Osteoblast (primary cell): ENCODE measurements around the gene LMAN2. TPM values are rescaled to one million over a fixed set of nuclear protein-coding genes. Genes with fewer than 3 reads are reported as not detected.
A peak's percentile ranks its signal among the peaks of the same experiment; 100 is the strongest.

Experiments
- DNase-seq: peaks from one replicate; pipeline ENCODE4 v3.0.0; 2011; ENCODE audit warnings: low spot score, mixed read lengths; ENCODE audit not compliant: insufficient read length; ENCODE audit errors: missing footprints
- H2AFZ ChIP-seq: 2 replicates; pipeline ENCODE4 v1.6.0; 2011; ENCODE audit warnings: mild to moderate bottlenecking, low read length
- H3K27ac ChIP-seq: 2 replicates; pipeline ENCODE4 v1.5.1; 2011; ENCODE audit warnings: mild to moderate bottlenecking, low read depth, low read length, moderate library complexity
- H3K27me3 ChIP-seq: 2 replicates; pipeline ENCODE4 v1.6.0; 2012; ENCODE audit warnings: mild to moderate bottlenecking, control low read depth, inconsistent platforms, low read length, moderate library complexity; ENCODE audit not compliant: insufficient read depth
- H3K36me3 ChIP-seq: 2 replicates; pipeline ENCODE4 v1.5.1; 2011; ENCODE audit warnings: mild to moderate bottlenecking, low read length, control low read depth, moderate library complexity; ENCODE audit not compliant: insufficient read depth
- H3K4me1 ChIP-seq: 2 replicates; pipeline ENCODE4 v1.5.1; 2011; ENCODE audit warnings: mild to moderate bottlenecking, low read length, control low read depth, moderate library complexity; ENCODE audit not compliant: insufficient read depth
- H3K4me2 ChIP-seq: 2 replicates; pipeline ENCODE4 v1.6.0; 2011; ENCODE audit warnings: mild to moderate bottlenecking, low read length; ENCODE audit not compliant: insufficient read depth
- H3K4me3 ChIP-seq: fragments of 200-600 bp; sonication (generic); 3 replicates; pipeline ENCODE4 v1.5.1; 2012; ENCODE audit warnings: mild to moderate bottlenecking, low read length, inconsistent platforms; ENCODE audit not compliant: insufficient read depth
- H3K79me2 ChIP-seq: 2 replicates; pipeline ENCODE4 v1.6.0; 2012; ENCODE audit warnings: mild to moderate bottlenecking, low read length, control low read depth, inconsistent platforms; ENCODE audit not compliant: insufficient read depth
- H3K9me3 ChIP-seq: 2 replicates; pipeline ENCODE4 v1.5.1; 2011; ENCODE audit warnings: low read depth, low read length, control low read depth
- H4K20me1 ChIP-seq: 2 replicates; pipeline ENCODE4 v1.6.0; 2012; ENCODE audit warnings: mild to moderate bottlenecking, low read length, control low read depth; ENCODE audit not compliant: insufficient read depth
- CTCF ChIP-seq: IDR thresholded peaks from 2 replicates; pipeline ENCODE4 v1.5.1; 2011; ENCODE audit warnings: mild to moderate bottlenecking, low read depth, low read length, moderate library complexity; ENCODE audit errors: extremely low read depth
- total RNA-seq: library from RNA; depleted of rRNA; stranded (reverse); fragments of >200 nt; gene quantifications from 2 replicates; pipeline ENCODE4 v1.2.3, GENCODE V29; 2012

Gene LMAN2
- total RNA-seq, 1 donor: 356 TPM

GRCh38 chr5:177349762-177350161, 1.7 kb downstream of the LMAN2 start:
- peaks cover 62% of the 10 kb centered on the region for H3K79me2 ChIP-seq
- peaks cover 10% of the 10 kb centered on the region for H4K20me1 ChIP-seq
- H3K4me1 ChIP-seq: peaks cover 15% of the 10 kb centered on the region
- no peak overlapping the region for H3K27ac ChIP-seq
- TF ChIP-seq CTCF: no peak
- H3K36me3 ChIP-seq: peaks cover 6% of the 10 kb centered on the region
- H3K27me3 ChIP-seq: no peaks in the 10 kb centered on the region
- no peaks in the 10 kb centered on the region for H3K9me3 ChIP-seq
- peak overlapping the region; percentile 86 for H3K4me2 ChIP-seq
- no peak overlapping the region for H3K4me3 ChIP-seq
- DNase-seq: peak; percentile 39
- H2AFZ ChIP-seq: no peak overlapping the region

GRCh38 chr5:177349362-177349647, 2.2 kb downstream of the LMAN2 start:
- no peak overlapping the region for H3K4me2 ChIP-seq
- no peak overlapping the region for H3K4me3 ChIP-seq
- no peak for TF ChIP-seq CTCF
- no peak overlapping the region for H2AFZ ChIP-seq
- no peaks in the 10 kb centered on the region for H3K27me3 ChIP-seq
- peaks cover 6% of the 10 kb centered on the region for H3K36me3 ChIP-seq
- H4K20me1 ChIP-seq: peaks cover 10% of the 10 kb centered on the region
- DNase-seq: no peak
- peaks cover 65% of the 10 kb centered on the region for H3K79me2 ChIP-seq
- no peak overlapping the region for H3K27ac ChIP-seq
- H3K9me3 ChIP-seq: no peaks in the 10 kb centered on the region
- H3K4me1 ChIP-seq: peaks cover 15% of the 10 kb centered on the region

- no peak overlapping the region for H3K4me2 ChIP-seq
- no peak overlapping the region for H3K27ac ChIP-seq
- H3K4me1 ChIP-seq: peaks cover 15% of the 10 kb centered on the region
- no peak for DNase-seq
- H4K20me1 ChIP-seq: peaks cover 10% of the 10 kb centered on the region
- H3K36me3 ChIP-seq: peaks cover 14% of the 10 kb centered on the region
- no peak for TF ChIP-seq CTCF
- H2AFZ ChIP-seq: no peak overlapping the region
- no peaks in the 10 kb centered on the region for H3K9me3 ChIP-seq
- no peaks in the 10 kb centered on the region for H3K27me3 ChIP-seq
- peaks cover 77% of the 10 kb centered on the region for H3K79me2 ChIP-seq
- no peak overlapping the region for H3K4me3 ChIP-seq
Measured at GRCh38 chr5:177347699-177348098, 3.8 kb downstream of the LMAN2 start.

- Histone ChIP-seq H3K4me2 (no peak overlapping the region), H3K27ac (no peak overlapping the region), H4K20me1 (peaks cover 10% of the 10 kb centered on the region), H3K9me3 (no peaks in the 10 kb centered on the region), H3K27me3 (no peaks in the 10 kb centered on the region), H3K4me3 (no peak overlapping the region), H3K79me2 (peaks cover 83% of the 10 kb centered on the region), H3K4me1 (peaks cover 13% of the 10 kb centered on the region), H2AFZ (no peak overlapping the region), H3K36me3 (peaks cover 14% of the 10 kb centered on the region)
- TF ChIP-seq CTCF: no peak
- no peak for DNase-seq
Measured at GRCh38 chr5:177346820-177347219, 4.6 kb downstream of the LMAN2 start.
